HEK293 (cell line): ENCODE data around the gene UBTD1.

Source experiments
- CTCF ChIA-PET: fragments of 350-600 bp; formaldehyde crosslinking; extraction: SDS; loops from one replicate; lab custom pipeline; 2021; ENCODE audit warnings: antibody characterized with exemption; lab: Yijun Ruan, JAX
- POLR2A ChIA-PET: fragments of 300-600 bp; formaldehyde crosslinking; extraction: SDS; loops from one replicate; lab custom pipeline; 2020; ENCODE audit warnings: antibody characterized with exemption, inconsistent platforms; lab: Yijun Ruan, JAX
- H3K27ac ChIP-seq: fragments of 200-500 bp; sonication (Bioruptor generic); 2 replicates; pipeline ENCODE4 v1.5.1; 2014; ENCODE audit warnings: low read depth, low read length, control low read depth, inconsistent platforms; ENCODE audit errors: extremely low read depth
- H3K36me3 ChIP-seq, 2 experiments: fragments of 200-500 bp in 1 of 2; sonication (Bioruptor generic) in 1 of 2; 1 replicate in 1 of 2; 2 replicates in 1 of 2; pipeline ENCODE4 v1.5.1; 2014 to 2017; ENCODE audit warnings: inconsistent platforms in 2 of 2, low read length in 2 of 2; ENCODE audit not compliant: control insufficient read depth in 2 of 2, insufficient read depth in 1 of 2
- H3K4me1 ChIP-seq: fragments of 200-500 bp; sonication (Bioruptor generic); 2 replicates; pipeline ENCODE4 v1.5.1; 2014; ENCODE audit warnings: mild to moderate bottlenecking, low read length, inconsistent platforms; ENCODE audit not compliant: control insufficient read depth, insufficient read depth
- H3K4me3 ChIP-seq: 2 replicates; pipeline ENCODE4 v1.5.1; 2011; ENCODE audit warnings: low read depth, mild to moderate bottlenecking, control low read depth, low read length, moderate library complexity
- H3K9me3 ChIP-seq: fragments of 200-500 bp; sonication (Bioruptor generic); 2 replicates; pipeline ENCODE4 v1.5.1; 2014; ENCODE audit warnings: low read depth, low read length, inconsistent platforms; ENCODE audit not compliant: control insufficient read depth, insufficient read depth
- GFI1B ChIP-seq: fragments of 450-650 bp; formaldehyde crosslinking; IDR thresholded peaks from 2 replicates; pipeline ENCODE4 v1.5.1; 2016; ENCODE audit warnings: missing biosample characterization, missing genetic modification characterization
- GLIS1 ChIP-seq: fragments of 450-650 bp; formaldehyde crosslinking; IDR thresholded peaks from 2 replicates; pipeline ENCODE4 v1.5.1; 2016; ENCODE audit warnings: missing biosample characterization, missing genetic modification characterization
- PRDM2 ChIP-seq: fragments of 450-650 bp; formaldehyde crosslinking; IDR thresholded peaks from 2 replicates; pipeline ENCODE4 v1.5.1; 2016; ENCODE audit warnings: missing biosample characterization, missing genetic modification characterization, borderline replicate concordance
- TRIM28 ChIP-seq: IDR thresholded peaks from 2 replicates; pipeline ENCODE4 v1.6.1; 2011; ENCODE audit warnings: low read length, control low read depth, borderline replicate concordance
- YY1 ChIP-seq: fragments of 450-650 bp; formaldehyde crosslinking; IDR thresholded peaks from 2 replicates; pipeline ENCODE4 v1.5.1; 2018; ENCODE audit warnings: missing biosample characterization, missing genetic modification characterization
- ZNF112 ChIP-seq: fragments of 450-650 bp; formaldehyde crosslinking; IDR thresholded peaks from 2 replicates; pipeline ENCODE4 v1.5.0; 2017; ENCODE audit warnings: missing biosample characterization, missing genetic modification characterization
- ZNF133 ChIP-seq: fragments of 450-650 bp; formaldehyde crosslinking; IDR thresholded peaks from 2 replicates; pipeline ENCODE4 v1.5.1; 2016; ENCODE audit warnings: missing biosample characterization, missing genetic modification characterization
- ZNF2 ChIP-seq: fragments of 450-650 bp; formaldehyde crosslinking; IDR thresholded peaks from 2 replicates; pipeline ENCODE4 v1.5.1; 2016; ENCODE audit warnings: missing biosample characterization, missing genetic modification characterization
- ZNF24 ChIP-seq: fragments of 450-650 bp; formaldehyde crosslinking; IDR thresholded peaks from 2 replicates; pipeline ENCODE4 v1.5.1; 2016; ENCODE audit warnings: missing biosample characterization, missing genetic modification characterization
- ZNF433 ChIP-seq: fragments of 450-650 bp; formaldehyde crosslinking; IDR thresholded peaks from 2 replicates; pipeline ENCODE4 v1.5.1; 2016; ENCODE audit warnings: missing biosample characterization, missing genetic modification characterization, low read depth
- ZNF510 ChIP-seq: fragments of 450-650 bp; formaldehyde crosslinking; IDR thresholded peaks from 2 replicates; pipeline ENCODE4 v1.5.1; 2018; ENCODE audit warnings: mild to moderate bottlenecking, missing genetic modification characterization, missing biosample characterization; ENCODE audit not compliant: insufficient replicate concordance
- ZNF513 ChIP-seq: fragments of 450-650 bp; IDR thresholded peaks from 2 replicates; pipeline ENCODE4 v1.5.1; 2018; ENCODE audit warnings: missing biosample characterization, missing genetic modification characterization
- ZNF692 ChIP-seq: fragments of 450-650 bp; formaldehyde crosslinking; IDR thresholded peaks from 2 replicates; pipeline ENCODE4 v1.5.1; 2016; ENCODE audit warnings: missing biosample characterization, missing genetic modification characterization
- ZNF792 ChIP-seq: fragments of 450-650 bp; formaldehyde crosslinking; IDR thresholded peaks from 2 replicates; pipeline ENCODE4 v1.5.1; 2016; ENCODE audit warnings: missing biosample characterization, missing genetic modification characterization

UBTD1 gene

GRCh38 chr10:97456686-97457065 is 42.0 kb upstream of the UBTD1 start:
- peaks cover 6% of the 10 kb centered on the region for H3K4me1 ChIP-seq
- H3K36me3 ChIP-seq, result peaks cover 35 to 100% of the 10 kb centered on the region in 2 experiments
- H3K4me3 ChIP-seq, result no peak overlapping the region
- no peak for TF ChIP-seq ZNF510 (tag by site-specific recombination)
- no peak for TF ChIP-seq GFI1B (tag by site-specific recombination)
- TF ChIP-seq GLIS1 (tag by site-specific recombination), result no peak
- no peak for TF ChIP-seq ZNF112 (tag by site-specific recombination)
- TF ChIP-seq ZNF24 (tag by site-specific recombination), result no peak
- no peak for TF ChIP-seq ZNF133 (tag by site-specific recombination)
- no peak for TF ChIP-seq ZNF513 (tag by site-specific recombination)
- TF ChIP-seq PRDM2, result no peak
- TF ChIP-seq ZNF2 (tag by site-specific recombination), result no peak
- TF ChIP-seq YY1, result no peak
- no peak for TF ChIP-seq ZNF433 (tag by site-specific recombination)
- H3K9me3 ChIP-seq, result no peaks in the 10 kb centered on the region
- ChIA-PET POLR2A (interaction anchor here (0.6 kb wide), 1 partner anchor 9 kb away, joined by 3 read pairs; no protein-coding TSS in a partner anchor), CTCF (interaction anchor here (0.6 to 1.1 kb wide), 2 partner anchors 50 to 93 kb away, joined by 3 to 4 read pairs; no protein-coding TSS in a partner anchor)
- H3K27ac ChIP-seq, result no peak overlapping the region

- Histone ChIP-seq H3K9me3 (no peaks in the 10 kb centered on the region), H3K4me1 (peaks cover 6% of the 10 kb centered on the region), H3K36me3 (peaks cover 48 to 100% of the 10 kb centered on the region in 2 experiments), H3K27ac (no peak overlapping the region), H3K4me3 (no peak overlapping the region)
- ChIA-PET POLR2A (no interaction called here), CTCF (no interaction called here)
- TF ChIP-seq ZNF692 (tag by site-specific recombination) (no peak), TRIM28 (no peak), ZNF792 (no peak)
Measured at GRCh38 chr10:97459111-97459510, 39.6 kb upstream of the UBTD1 start.
